GM18502 (cell line): ENCODE results near the gene GPR89A.
"Not testable (repeated sequence)": the region's sequence is repeated elsewhere in the genome, so short reads cannot be mapped to it uniquely, and the experiment has no call there.

ENCODE experiments used
- ATAC-seq: cut with Tn5 transposase; IDR thresholded peaks from one replicate; pipeline ENCODE4 v1.9.1; 2021; ENCODE audit warnings: mild to moderate bottlenecking; ENCODE audit not compliant: unreplicated experiment, poor library complexity

Gene GPR89A

DNA sequence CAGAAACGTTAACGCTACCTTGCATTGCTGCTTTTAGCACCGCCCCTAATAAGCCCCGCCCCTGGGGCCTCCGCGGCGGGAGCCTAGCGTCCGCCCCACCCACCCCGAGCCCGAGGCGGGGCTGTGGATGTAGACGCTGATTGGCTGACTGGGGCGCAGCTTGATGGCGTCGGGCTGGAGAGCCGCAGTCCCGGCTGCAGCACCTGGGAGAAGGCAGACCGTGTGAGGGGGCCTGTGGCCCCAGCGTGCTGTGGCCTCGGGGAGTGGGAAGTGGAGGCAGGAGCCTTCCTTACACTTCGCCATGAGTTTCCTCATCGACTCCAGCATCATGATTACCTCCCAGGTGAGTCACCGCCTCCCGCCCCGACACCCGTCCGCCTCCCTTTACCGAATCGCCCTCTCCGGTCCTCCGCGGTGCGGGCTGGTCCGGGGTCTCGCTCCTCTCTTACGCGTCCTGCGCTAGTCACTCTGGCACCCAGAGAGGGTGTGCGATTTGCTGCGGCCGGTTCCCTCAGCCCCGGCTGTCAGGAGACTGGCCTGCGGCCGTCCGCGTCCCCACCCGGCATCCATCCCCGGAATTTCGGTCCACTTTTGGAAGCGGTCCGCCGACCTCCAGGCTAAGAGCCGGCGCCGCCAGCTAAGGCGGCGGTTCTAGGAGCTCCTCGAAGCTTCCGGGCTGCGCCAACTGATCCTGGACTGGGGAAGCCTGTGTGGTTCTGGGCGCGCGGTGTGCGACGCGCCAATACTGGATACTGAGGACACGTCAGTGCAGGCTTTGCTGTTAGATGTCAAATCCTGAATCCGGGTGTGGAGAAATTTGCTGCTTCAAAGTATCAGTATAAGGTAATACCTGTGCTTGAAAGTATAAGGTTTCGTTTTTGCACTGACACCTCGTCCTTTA, at the start of gene GPR89A:
GPR89A (plus strand) TSS at position 156 of the 901 bp plus-strand sequence; CDS start at position 302, 146 bp downstream.
- peak; percentile 93 for ATAC-seq

GRCh38 chr1:145586820-145587219, 21.0 kb upstream of the GPR89A start:
- not testable (repeated sequence) for ATAC-seq

DNA sequence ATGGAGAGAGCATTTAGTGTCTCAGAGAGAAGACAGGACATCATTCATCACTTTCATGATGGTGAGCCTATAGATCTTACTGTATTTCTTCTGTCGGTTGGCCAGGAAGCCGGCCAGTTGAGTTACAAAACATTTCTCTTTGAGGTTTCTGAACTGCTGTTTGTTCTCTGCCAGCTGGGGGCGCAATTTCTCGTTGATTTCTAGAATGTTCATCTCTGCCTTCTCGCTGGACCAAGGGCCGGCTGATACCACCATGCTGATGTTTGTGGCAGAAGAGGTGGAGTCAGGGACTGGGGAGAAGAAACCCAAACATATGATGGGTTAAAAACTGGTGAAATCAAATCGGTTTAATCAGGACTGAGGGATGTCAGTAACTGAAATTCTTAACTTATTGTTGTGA, 17.0 kb upstream of the GPR89A start:
- not testable (repeated sequence) for ATAC-seq

DNA sequence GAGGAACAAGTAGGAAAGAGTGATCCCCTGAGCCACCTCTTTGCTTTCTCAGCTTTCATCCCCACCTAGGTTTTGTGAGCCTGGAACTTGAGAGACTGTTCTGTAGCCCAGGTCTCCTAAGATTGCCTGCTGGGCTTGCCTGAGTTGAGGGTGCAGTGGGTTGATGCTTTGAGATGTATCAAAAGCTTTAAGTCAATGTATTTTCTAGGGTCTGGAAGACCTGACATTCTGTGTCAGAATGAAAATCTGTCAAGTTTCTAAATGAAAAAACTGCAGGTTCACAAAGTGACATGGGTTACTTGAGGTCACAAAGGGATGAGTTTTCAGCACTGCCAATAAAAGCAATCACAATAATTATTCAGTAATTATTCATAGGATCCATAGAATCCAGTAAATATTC, 15.4 kb upstream of the GPR89A start:
- ATAC-seq: not testable (repeated sequence)

DNA sequence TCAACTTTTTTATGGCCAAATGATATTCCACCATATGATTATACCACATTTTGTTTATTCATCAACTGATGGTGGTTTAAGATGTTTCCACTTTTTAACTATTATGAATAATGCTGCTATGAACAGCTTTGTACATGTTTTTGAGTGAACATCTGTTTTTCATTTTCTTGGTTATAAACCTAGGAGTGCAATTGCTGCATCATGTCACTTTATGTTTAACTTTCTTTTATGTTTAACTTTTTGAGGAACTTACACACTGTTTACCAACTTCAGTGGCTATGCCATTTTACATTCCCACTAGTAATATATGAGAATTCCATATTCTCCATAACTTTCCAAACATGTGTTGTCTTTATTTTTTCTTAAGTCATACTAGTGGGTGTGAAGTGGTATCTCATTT, 12.4 kb upstream of the GPR89A start:
- ATAC-seq: not testable (repeated sequence)

GRCh38 chr1:145596236-145596635, 11.6 kb upstream of the GPR89A start:
- ATAC-seq: not testable (repeated sequence)

GRCh38 chr1:145599426-145599825, 8.4 kb upstream of the GPR89A start:
- not testable (repeated sequence) for ATAC-seq

DNA sequence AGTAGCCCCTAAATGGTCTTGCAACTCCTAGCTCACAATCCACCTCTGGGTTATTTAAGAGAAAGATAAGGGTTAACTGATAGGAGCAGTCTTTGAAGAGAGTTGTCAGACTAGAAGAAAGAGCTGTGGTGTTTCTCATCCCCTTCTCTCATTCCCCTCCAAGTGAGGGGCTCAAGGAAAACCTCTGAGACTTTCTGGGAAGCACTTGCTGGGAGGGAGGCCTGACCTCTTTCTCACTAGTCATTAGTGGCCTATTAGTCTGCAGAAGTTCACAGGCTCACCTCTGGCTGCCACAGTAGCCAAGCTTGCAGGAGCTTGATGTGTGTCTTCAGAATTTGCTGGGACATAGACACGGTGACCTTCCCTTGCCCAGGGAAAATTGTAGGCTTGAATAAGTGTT, 6.2 kb upstream of the GPR89A start:
- no peak for ATAC-seq

DNA sequence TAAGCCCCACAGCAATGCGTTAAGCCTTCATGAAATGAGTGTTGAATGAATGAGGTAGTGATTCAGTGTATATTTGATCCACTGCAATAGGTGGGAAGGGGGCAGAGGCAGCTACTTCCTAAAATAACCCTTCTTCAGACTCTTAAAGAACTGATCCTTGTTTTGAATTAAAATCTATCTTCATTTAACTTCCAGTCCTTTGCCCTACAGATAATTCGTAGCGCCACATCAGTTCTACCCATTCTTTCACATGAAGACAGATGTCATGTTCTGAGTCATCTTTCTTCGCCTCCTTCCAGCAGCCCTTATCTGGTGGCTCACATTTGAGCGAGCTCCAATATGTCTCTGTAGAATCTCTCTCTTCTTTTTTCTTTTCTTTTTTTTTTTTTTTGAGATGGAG, 948 bp upstream of the GPR89A start:
- ATAC-seq: not testable (repeated sequence)

GRCh38 chr1:145607289-145607688, 499 bp upstream of the GPR89A start:
- ATAC-seq: not testable (repeated sequence)

GRCh38 chr1:145610744-145611143, 3.0 kb downstream of the GPR89A start:
- ATAC-seq: not testable (repeated sequence)

DNA sequence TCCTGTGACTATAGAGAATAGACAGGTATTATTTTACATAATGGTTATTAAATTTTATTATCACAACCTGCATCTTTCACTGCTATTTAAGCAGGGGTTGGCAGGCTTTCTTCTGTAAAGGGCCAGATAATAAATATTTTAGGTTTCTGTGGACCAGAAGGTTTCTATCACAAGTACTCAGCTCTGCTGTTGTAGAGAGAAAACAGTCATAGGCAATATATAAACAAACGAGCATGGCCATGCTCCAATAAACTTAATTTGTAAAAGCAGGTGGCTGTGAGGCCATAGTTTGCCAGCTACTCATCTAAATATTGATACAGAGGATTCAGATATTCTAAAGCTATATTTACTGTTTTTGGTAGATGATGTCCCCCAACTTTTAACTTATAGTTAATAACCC, 12.3 kb downstream of the GPR89A start:
- not testable (repeated sequence) for ATAC-seq

GRCh38 chr1:145622177-145622576, 14.4 kb downstream of the GPR89A start:
- ATAC-seq: not testable (repeated sequence)

DNA sequence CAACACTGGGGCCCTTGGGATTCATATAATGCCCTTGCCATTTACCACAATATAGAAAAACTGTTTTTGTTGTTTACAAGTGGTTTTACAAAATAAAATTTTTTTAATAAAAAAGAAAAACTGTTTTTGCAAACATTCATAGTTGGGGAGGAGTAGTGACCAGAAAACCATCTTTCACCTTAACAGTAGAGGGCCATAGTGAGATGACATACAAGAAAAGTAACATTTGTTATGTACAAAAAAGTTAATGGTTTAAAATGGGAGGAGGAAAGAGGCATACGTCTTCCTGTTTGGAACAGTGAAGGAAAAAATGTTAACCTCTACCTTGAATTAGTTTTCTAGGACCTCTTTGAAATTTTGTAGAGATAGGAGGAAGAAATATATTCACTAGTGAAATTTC, 28.4 kb downstream of the GPR89A start:
- ATAC-seq: not testable (repeated sequence)

GRCh38 chr1:145641886-145642285, 34.1 kb downstream of the GPR89A start:
- ATAC-seq: not testable (repeated sequence)

GRCh38 chr1:145643990-145644389, 36.2 kb downstream of the GPR89A start:
- not testable (repeated sequence) for ATAC-seq

DNA sequence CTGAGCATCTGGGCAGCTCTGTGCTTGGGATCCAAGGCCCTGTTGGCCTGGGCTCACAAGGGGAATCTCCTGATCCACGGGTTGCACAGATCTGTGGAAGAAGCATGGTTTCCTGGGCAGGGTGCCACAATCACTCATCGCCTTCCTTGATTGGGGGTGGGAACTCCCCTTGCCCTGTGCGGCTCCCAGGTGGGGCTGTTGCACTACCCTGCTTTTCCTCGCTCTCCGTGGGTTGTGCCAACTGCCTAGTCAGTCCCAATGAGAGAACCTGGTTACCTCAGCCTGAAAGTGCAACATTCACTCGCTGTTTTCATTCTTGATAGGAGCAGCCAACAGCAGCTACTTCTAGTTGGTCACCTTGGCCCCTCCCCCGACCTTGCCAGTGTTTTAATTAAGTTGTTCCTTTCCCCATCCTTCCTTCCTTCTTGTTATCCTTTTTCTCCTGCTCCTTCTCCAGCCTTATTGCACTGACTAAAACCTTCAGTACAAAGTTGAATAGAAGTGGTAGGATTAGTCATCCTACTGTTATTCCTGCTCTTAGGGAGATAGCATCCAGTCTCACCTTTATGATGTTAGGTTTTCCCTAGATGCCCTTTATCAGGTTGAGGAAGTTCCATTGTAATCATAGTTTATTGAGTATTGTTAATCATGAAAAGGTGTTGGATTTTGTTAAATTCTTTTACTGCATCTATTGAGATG, 48.6 kb downstream of the GPR89A start:
- ATAC-seq: not testable (repeated sequence)

GRCh38 chr1:145662502-145662901, 54.7 kb downstream of the GPR89A start:
- ATAC-seq: not testable (repeated sequence)

- not testable (repeated sequence) for ATAC-seq
Observed at GRCh38 chr1:145665015-145665414, 57.2 kb downstream of the GPR89A start.

- not testable (repeated sequence) for ATAC-seq
Observed at GRCh38 chr1:145670995-145671745, 63.4 kb downstream of the GPR89A start.
